Adipocyte (in vitro differentiated cells): ENCODE results near the gene DMRTC2.
A peak's percentile ranks its signal among the peaks of the same experiment; 100 is the strongest.
"Not testable (repeated sequence)": the region's sequence is repeated elsewhere in the genome, so short reads cannot be mapped to it uniquely, and the experiment has no call there.

Source experiments
- DNase-seq: peaks from one replicate; pipeline ENCODE4 v3.0.0-alpha.2; 2015; ENCODE audit warnings: low read depth
- H3K27me3 ChIP-seq: replicated peaks from 2 replicates; pipeline ENCODE4 v1.7.0; 2013; ENCODE audit warnings: mild to moderate bottlenecking, low read length, moderate library complexity; ENCODE audit not compliant: control insufficient read depth, insufficient read depth
- H3K36me3 ChIP-seq: 2 replicates; pipeline ENCODE4 v1.7.0; 2013; ENCODE audit warnings: low read length, mild to moderate bottlenecking, moderate library complexity; ENCODE audit not compliant: control insufficient read depth, insufficient read depth, severe bottlenecking
- H3K4me1 ChIP-seq: 2 replicates; pipeline ENCODE4 v1.7.0; 2013; ENCODE audit warnings: mild to moderate bottlenecking, low read length, moderate library complexity; ENCODE audit not compliant: control insufficient read depth, insufficient read depth
- H3K4me3 ChIP-seq: 2 replicates; pipeline ENCODE4 v1.7.0; 2013; ENCODE audit warnings: mild to moderate bottlenecking, low read length, moderate library complexity
- H3K9ac ChIP-seq: 2 replicates; pipeline ENCODE4 v1.7.0; 2013; ENCODE audit warnings: mild to moderate bottlenecking, low read length, moderate library complexity
- H3K9me3 ChIP-seq: 2 replicates; pipeline ENCODE4 v1.7.0; 2013; ENCODE audit warnings: mild to moderate bottlenecking, low read length, moderate library complexity; ENCODE audit not compliant: control insufficient read depth

The DMRTC2 gene

GRCh38 chr19:41872775-41873647, 28.2 kb downstream of the DMRTC2 start:
- Histone ChIP-seq H3K27me3 (no peaks in the 10 kb centered on the region), H3K9ac (no peak overlapping the region), H3K4me1 (peaks cover 25% of the 10 kb centered on the region), H3K4me3 (no peak overlapping the region), H3K36me3 (peaks cover 40% of the 10 kb centered on the region), H3K9me3 (no peaks in the 10 kb centered on the region)
- DNase-seq: peak; percentile 58

DNA sequence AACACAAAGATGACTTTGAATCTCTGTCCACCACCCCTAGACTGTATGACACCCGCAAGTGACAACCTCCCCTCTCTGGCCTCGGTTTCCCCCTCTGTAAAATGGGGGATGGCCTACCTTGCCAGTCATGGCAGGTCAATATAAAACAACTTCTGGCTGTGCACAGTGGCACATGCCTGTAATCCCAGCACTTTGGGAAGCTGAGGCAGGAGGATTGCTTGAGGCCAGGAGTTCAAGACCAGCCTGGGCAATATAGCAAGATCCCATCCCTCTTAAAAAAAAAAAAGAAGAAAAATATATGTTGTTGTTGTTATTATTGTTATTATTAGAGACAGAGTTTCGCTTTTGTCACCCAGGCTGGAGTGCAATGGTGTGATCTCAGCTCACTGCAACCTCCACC, 31.1 kb downstream of the DMRTC2 start:
- not testable (repeated sequence) for H3K9ac ChIP-seq, DNase-seq

GRCh38 chr19:41876847-41877832, 32.3 kb downstream of the DMRTC2 start, which contains the start of gene CD79A:
Gene CD79A, plus strand, starts transcription at chr19:41877279. Its CDS starts 26 bp downstream, at chr19:41877305.
- Histone ChIP-seq H3K27me3 (no peaks in the 10 kb centered on the region), H3K9me3 (no peaks in the 10 kb centered on the region), H3K4me3 (no peak within 1 kb of the TSS), H3K36me3 (peaks cover under 1% of the 10 kb centered on the region), H3K9ac (no peak within 1 kb of the TSS), H3K4me1 (no peaks in the 10 kb centered on the region)
- DNase-seq: no peak

More for the DNA sequence above, 31.1 kb downstream of the DMRTC2 start:
- H3K9me3 ChIP-seq, H3K4me3 ChIP-seq, H3K27me3 ChIP-seq, H3K4me1 ChIP-seq: not testable (repeated sequence)
- H3K36me3 ChIP-seq: peaks cover 12% of the 10 kb centered on the region

DNA sequence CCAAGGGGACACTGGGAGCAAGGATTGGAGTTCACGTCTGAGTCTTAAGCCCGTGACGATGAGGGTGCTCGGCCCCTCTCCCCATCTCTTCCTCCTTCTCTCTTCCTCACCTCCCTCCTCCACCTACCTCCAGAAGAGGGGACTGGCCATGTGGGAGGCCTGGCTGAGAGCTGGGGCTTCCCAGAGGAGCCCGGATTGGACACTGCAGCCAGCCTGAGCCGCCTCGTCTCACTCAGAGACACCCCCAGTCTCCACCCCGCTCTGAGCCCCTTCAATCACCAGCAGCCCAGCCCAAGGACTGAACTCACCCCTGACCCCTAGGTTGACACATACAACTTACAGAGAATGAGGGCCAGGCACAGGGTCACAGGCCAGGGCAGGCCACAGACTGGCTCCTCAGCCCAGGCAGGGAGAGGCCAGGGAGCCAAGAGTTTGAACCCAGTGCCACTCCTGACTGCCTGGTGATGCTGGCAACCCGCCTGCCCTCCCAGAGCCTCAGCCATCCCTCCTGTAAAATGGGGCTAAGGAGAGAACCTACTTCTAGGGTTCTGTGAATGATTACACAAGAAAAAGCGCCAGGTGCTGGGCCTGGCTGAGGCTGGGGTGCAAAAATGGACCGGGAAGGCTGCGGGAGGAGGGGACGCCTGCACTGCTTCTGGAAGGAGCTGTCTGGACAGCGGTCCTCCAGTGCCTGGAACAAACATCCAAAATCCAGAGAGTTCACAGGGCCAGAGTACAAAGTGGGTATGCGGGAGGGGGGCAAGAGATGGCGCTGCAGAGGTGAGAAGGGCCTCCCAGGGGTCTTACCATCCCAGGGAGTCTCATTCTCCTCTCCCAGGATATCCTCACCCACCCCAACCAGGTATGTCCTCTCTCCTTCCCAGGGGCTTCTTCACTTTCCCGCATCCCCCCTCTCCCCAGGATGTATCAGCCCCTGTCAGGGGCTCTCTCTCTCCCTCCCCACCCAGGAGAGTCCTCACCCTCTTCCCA, 33.4 kb downstream of the DMRTC2 start:
- no peak for DNase-seq

GRCh38 chr19:41879080-41879479, 34.2 kb downstream of the DMRTC2 start:
- no peak for DNase-seq
- Histone ChIP-seq H3K27me3 (no peaks in the 10 kb centered on the region), H3K4me3 (no peak overlapping the region), H3K36me3 (no peaks in the 10 kb centered on the region), H3K9me3 (no peaks in the 10 kb centered on the region), H3K4me1 (peaks cover 8% of the 10 kb centered on the region), H3K9ac (no peak overlapping the region)

More for the DNA sequence above, 33.4 kb downstream of the DMRTC2 start:
- Histone ChIP-seq H3K9ac (no peak overlapping the region), H3K4me1 (peaks cover 4% of the 10 kb centered on the region), H3K27me3 (no peaks in the 10 kb centered on the region), H3K9me3 (no peaks in the 10 kb centered on the region), H3K36me3 (no peaks in the 10 kb centered on the region), H3K4me3 (no peak overlapping the region)

DNA sequence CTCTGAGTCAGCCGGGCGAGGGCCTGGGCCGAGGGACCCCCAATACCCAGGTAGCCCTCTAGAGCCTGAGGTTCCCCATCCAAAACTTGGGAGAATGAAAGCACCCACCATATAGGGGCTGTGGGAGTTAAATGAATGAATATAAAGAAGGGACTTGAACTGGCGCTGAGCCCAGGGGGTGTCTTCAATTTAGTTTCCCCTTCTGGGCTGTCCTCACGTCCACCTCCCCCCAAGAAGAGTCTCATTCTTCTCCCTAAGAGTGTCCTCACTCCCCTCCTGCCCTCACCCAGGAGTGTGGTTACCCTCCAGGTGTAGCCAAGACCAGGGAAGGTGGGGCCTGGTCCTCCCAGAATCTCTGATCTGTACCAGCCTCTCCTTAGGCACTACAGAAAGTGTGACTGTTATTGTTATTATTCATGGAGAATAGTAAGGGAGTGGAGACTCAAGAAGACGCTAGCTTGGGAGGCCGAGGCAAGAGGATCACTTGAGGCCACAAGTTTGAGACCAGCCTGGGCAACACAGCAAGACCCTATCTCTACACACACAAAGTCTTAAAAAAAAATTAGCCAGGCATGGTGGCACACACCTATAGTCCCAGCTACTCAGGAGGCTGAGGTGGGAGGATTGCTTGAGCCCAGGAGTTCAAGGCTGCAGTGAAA, 35.0 kb downstream of the DMRTC2 start:
- H3K9ac ChIP-seq: no peak overlapping the region
- H3K9me3 ChIP-seq: no peaks in the 10 kb centered on the region
- no peaks in the 10 kb centered on the region for H3K27me3 ChIP-seq
- DNase-seq: no peak
- H3K4me1 ChIP-seq: peaks cover 13% of the 10 kb centered on the region
- H3K36me3 ChIP-seq: no peaks in the 10 kb centered on the region
- H3K4me3 ChIP-seq: no peak overlapping the region

- no peaks in the 10 kb centered on the region for H3K9me3 ChIP-seq
- H3K4me3 ChIP-seq: no peak overlapping the region
- no peaks in the 10 kb centered on the region for H3K36me3 ChIP-seq
- no peak overlapping the region for H3K9ac ChIP-seq
- no peak for DNase-seq
- no peaks in the 10 kb centered on the region for H3K27me3 ChIP-seq
- H3K4me1 ChIP-seq: peaks cover 17% of the 10 kb centered on the region
These were observed 35.5 kb downstream of the DMRTC2 start for GRCh38 chr19:41880329-41880708.

DNA sequence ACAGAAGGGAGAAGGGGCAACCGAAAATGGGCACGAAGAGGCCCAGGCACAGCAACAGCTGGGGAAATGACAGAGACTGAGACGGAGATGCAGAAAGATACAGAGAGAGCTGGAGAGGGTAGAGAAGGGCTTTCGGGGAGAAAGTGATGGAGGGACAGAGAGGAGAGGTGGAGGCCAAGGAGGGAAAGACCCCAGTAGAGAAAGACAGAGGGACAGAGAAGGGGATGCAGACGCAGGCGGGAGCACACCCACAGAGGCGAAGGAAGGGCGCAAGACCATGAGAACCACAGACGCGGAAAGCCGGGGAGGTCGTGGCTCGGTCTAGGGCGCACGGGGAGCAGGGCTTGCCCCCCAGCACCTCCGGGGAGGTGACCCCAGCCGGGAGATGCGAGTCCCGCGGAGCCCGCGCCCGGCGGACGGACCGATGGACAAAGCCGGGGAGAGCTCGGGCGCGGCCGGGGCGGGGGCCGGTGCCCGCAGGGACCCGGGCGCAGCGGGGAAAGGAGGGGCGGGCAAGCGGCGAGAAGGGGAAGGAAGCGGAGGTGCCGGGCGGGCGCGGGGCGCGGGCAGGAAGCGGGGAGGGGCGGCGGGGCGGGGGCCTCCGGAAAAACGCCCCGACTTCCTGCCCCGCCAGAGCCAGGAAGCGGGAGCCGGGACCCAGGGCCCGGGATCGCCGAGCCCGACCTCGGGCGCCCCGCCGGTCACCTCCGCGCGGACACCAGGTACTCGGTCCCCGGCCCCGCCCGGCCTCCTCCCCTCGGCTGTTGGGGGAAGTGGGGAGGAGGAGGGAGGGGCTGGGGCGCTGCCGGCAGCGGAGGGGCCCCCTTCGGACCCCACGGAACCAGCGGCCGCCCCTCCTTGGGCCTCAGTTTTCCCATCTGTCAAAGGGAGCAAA, 38.0 kb downstream of the DMRTC2 start, which contains the start of gene ARHGEF1:
Gene ARHGEF1, plus strand, starts transcription at position 617 of the 895 bp plus-strand sequence. CDS start 4,899 bp downstream, outside the sequence.
- peak; percentile 58 for DNase-seq
- Histone ChIP-seq H3K4me1 (peaks cover 17% of the 10 kb centered on the region), H3K9ac (peak within 1 kb of the TSS; percentile 96), H3K27me3 (no peaks in the 10 kb centered on the region), H3K9me3 (no peaks in the 10 kb centered on the region), H3K36me3 (no peaks in the 10 kb centered on the region), H3K4me3 (peak within 1 kb of the TSS; percentile 99)

DNA sequence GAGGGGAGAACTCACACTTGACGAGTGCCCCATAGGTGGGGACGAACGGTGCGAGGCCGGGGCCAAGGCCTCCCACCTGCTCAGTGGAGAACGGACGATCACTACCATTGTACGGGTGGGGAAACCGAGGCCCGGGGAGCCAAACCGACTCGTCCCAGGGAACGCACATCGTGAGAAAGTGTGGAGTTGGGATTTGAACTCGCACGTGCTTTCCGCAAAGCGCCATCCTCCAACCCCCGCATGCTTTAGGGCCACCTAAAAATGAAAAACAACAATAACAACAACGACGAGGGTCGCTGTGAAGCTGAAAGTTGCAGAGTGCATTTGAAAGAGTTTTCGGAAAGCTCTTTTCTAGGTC, 38.6 kb downstream of the DMRTC2 start:
- no peaks in the 10 kb centered on the region for H3K36me3 ChIP-seq
- H3K9me3 ChIP-seq: no peaks in the 10 kb centered on the region
- H3K4me1 ChIP-seq: peaks cover 17% of the 10 kb centered on the region
- peak overlapping the region; percentile 96 for H3K9ac ChIP-seq
- DNase-seq: peak; percentile 18
- H3K4me3 ChIP-seq: peak overlapping the region; percentile 99
- no peaks in the 10 kb centered on the region for H3K27me3 ChIP-seq
